NCI-H2227 treated with DMSO at 0.1 percent for 48 hours (cell line): Measurements from ENCODE around the gene FAF2.
"Not testable (repeated sequence)": the region's sequence is repeated elsewhere in the genome, so short reads cannot be mapped to it uniquely, and the experiment has no call there.

Experiments
- DNase-seq: peaks from one replicate; lab custom pipeline; 2025; lab: John Stamatoyannopoulos, UW

FAF2 gene

DNA sequence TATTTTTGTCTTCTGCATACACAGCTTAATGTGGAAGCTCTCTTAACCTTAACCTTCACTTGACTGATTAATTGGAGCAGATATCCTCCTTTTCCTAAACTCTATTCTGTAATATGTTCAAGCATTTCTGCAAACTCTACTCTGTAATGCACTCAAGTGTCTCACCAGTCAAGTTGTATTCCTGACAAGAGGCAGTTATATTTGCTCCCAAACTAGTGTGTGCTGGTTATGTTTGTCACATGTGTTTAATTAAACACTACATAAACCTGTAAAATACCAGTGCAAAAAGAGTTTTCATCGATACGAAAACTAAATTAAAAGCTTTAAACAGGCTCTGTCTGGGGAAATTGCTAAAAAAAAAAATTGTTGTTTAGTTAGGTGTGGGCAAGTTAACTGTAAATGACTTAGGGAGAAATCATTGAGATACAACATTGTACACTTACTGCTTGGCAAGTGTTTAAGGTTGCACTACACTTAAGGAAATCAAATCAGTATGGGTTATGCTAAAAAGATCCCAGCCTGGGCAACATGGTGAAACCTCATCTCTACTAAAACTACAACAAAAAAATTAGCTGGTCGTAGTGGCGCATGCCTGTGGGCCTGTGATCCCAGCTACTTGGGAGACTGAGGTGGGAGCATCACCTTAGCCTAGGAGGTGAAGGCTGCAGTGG, 6.7 kb downstream of the FAF2 start:
- no peak for DNase-seq

DNA sequence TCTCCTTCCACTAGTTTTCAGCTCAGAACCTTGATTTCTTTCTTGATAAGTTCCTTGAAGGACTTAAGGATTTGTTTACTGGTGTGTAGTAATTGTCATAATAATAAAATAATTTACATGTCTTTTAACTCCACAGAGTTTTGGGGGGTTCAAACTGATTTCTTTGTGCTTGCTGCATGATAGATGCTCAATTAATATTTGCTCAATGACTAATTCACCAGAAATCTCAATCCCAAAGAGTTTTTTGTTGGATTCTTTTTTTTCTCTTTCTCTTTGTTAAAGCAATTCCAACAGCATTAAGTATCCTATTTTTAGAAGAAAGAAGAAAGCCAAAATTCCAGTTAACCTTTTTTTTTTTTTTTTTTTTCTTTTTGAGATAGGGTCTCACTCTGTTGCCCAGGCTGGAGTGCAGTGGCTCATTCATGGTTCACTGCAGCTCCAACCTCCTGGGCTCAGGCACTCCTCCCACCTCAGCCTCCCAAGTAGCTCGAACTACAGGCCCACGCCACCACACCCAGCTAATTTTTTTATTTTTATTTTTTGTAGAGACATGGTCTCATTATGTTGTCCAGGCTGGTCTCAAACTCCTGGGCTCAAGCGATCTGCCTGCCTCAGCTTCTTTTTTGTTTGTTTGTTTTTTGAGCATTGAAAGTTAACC, 10.8 kb downstream of the FAF2 start:
- no peak for DNase-seq

DNA sequence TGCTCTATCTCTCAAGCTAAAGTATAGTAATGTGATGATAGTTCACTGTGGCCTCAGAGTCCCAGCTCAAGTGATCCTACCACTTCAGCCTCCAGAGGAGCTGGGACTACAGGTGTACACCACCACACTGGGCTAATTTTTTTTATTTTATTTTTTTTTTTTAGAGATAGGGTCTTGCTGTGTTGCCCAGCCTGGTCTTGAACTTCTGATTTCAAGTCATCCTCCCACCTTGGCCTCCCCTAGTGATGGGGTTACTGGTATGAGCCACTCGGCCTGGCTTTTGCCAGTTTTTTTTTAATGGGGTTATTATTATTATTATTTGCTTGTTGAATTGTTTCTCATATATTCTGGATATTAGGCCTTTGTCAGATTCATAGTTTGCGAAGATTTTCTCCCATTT, 13.2 kb downstream of the FAF2 start:
- no peak for DNase-seq

DNA sequence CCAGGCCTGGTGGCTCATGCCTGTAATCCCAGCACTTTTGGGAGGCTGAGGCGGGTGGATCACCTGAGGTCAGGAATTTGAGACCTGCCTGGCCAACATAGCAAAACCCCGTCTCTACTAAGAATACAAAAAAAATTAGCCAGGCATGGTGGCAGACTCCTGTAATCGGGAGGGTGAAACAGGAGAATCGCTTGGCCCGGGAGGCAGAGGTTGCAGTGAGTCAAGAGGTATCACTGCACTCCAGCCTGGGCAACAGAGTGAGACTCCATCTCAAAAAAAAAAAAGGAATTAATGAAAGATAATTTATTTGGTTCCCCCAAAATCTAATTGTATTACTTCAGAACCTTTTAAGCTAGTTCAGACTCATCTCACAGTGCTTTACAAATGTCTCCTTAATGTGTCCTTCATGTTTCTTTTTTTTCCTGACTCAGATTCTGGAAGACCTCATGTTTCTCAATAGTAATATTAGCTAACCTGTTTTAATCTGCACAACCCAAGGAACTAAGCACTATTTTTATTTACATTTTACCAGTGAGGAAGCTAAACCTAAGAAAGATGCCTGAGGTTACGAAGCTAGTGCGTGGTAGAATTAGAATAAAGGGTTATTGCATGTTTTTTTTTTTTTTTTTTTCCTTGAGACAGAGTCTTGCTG, 15.1 kb downstream of the FAF2 start:
- DNase-seq = no peak

DNA sequence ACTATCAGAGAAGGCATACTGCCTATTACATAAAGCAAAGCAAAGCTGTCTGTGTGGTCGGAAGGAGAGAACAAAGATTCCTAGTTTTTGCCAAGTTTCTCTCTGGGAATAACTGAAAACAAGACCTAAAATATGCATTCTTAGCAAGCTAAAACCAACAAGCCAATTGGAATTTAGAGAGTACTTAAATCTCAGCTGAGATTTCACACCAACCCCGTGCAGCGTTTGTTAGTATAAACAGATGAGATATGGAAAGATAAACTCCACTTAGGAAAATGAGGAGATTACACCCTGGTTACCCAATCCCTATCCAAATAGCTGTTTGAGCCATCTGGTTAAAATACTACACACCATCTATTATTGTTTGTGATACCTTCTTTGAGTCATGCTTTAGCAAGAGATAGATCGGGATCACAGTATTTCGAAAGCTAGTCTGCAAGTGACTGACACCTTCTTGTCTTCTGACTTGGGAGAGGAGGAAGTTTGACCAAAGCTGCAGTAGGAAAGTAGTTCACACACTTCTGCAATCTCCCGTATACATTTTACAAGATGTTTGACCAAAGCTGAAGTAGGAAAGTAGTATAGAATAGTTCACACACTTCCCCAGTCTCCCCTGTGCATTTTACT, 18.2 kb downstream of the FAF2 start:
- no peak for DNase-seq

DNA sequence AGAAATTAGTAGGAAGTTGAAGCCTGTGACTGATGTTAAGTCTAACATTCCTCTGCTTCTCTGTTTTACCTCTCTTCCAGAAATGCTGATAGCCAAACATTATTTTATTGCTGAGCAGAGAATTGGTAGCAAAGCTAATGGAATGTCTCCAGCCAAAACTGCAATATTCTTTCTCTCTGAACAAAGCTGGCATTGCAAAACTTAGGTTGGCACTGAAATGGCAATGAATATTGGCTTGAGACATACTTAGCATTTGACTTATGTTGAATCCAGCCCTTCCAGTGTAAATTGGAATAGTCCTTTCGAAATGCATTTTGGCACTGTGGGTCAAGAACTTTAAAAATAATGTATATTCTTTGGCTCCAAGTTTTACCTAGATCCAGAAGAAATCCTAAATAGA, 21.1 kb downstream of the FAF2 start:
- DNase-seq = no peak

DNA sequence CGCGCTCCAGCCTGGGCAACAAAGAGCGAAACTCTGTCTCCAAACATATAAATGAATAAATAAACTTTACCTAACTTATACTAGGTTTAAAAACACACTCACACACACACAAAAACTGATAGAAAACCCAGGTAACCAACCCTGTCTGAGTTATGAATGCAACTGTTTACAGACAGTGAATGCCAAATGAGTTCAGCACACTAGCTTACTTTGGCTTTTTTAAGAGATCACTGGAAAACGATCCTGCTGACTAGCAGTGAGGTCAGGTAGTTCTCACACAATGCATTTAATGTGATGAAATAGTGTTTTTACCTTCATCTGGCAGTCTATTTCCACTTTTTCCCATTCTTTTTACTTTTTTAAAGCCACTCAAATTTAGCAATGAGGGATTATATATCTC, 22.4 kb downstream of the FAF2 start:
- no peak for DNase-seq

DNA sequence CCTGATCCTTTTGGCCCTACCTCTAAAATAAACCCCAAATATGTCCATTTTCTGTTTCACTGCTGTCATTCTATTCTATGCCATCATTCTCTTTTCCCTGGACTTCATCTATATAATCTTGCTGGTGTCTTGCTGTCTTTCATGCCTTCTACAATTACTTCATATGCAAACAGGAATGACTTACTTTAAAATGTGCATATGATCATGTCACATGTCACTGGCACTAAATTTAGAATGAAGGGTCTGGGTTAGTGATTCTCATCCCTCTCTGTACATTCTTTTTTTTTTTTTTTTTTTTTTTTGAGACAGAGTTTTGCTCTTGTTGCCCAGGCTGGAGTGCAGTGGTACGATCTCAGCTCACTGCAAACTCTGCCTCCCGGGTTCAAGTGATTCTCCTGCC, 22.9 kb downstream of the FAF2 start:
- no peak for DNase-seq

DNA sequence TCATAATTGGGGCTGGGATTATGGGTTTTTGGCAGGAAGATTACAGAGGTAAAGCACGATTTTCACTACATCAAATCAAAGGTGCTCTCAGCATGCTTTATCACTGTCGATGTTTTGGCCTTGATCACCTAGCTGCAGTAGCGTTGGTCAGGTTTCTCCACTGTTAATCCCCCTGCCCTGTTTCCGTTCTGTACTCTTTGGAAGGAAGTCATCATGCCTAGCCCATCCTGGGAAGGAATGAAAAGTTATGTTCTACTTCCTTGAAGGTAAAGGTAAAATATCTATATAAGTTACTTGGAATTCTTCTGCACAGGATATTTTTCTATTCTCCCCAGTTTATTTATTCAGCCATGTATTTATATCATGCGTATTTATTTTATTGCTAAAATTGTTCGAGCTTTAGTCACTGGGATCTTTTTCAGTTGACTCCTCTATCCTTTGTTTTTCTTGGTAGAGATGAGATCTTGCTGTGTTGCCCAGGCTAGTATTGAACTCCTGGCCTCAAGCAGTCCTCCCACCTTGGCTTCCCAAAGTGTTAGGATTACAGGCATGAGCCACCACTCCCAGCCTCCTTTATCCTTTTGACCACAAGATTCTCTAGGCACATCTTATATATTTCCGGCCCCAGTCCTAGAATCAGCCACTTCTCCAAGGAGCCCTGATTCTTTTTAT, 25.3 kb downstream of the FAF2 start:
- no peak for DNase-seq

DNA sequence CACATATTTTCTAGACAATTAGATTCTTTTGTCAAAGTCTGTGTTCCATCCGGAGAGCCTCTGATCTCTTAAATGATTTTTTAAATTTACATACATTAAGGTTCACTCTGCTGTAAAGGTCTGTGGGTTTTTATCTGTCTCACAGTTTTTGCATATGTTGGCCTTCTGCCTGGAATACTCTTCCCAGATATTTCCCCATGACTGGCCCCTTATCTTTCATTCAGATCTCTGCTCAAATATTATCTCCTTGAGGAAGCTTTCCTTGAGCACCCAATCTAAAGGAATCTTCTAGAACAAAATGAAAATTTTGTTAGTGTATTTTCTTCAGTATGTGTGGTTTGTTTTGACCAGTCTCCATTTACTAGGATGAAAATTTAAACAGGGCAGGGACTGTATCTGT, 26.3 kb downstream of the FAF2 start:
- no peak for DNase-seq

DNA sequence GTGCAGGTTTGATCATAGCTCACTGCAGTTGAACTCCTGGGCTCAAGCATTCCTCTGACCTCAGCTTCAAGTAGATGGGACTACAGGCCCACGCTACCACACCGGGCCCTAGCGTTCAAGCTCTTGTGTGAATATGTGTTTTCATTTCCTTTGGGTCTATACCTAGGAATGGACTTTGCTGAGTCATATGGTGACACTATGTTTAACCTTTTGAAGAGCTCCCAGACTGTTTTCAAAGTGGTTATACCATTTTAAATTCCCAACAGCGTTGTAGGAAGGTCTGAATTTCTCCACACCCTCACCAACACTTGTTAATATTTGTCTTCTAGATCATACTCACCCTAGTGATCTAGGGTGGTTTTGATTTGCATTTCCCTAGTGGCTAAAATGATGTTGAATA, 33.5 kb downstream of the FAF2 start:
- no peak for DNase-seq

DNA sequence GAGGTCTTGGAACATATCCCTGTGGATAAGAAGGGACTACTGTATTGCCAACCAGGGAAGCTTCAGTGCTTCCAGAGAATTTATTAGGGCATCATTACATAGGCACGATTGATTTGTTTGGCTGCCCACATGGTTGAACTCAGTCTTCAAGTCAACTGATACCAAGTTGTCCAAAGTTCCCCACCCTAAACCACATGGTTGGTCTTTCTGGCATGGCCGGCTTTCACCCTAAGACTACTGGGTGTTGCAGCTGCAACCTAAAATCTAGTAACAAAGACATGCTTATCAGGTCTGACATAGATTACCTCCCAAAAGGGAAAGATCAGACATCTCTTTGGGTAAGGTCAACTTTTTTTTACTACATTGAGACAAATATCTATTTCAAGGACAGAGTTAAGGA, 37.0 kb downstream of the FAF2 start:
- DNase-seq = no peak

DNA sequence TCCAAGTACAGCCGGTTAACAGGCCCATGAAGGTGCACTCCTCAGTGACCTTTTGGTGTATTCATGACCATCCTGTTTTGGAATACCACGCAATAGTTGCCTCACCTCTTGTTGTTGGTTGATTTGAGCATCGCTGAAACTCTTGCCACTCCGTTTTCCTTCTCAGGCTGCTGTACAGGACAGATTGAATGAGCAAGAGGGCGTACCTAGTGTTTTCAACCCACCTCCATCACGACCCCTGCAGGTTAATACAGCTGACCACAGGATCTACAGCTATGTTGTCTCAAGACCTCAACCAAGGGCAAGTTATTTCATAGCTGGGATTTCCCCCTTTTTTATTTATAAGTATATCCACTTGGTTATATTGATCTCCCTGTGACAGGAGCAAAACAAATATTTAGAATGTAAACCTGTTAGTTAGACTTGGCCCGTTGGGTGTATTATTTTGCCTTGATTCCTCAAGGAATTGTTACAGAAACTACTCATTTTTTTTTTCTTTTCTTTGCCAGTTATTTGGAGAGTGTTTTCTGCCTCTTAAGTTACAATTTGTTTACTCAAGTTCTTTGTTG, 38.1 kb downstream of the FAF2 start:
- no peak for DNase-seq

DNA sequence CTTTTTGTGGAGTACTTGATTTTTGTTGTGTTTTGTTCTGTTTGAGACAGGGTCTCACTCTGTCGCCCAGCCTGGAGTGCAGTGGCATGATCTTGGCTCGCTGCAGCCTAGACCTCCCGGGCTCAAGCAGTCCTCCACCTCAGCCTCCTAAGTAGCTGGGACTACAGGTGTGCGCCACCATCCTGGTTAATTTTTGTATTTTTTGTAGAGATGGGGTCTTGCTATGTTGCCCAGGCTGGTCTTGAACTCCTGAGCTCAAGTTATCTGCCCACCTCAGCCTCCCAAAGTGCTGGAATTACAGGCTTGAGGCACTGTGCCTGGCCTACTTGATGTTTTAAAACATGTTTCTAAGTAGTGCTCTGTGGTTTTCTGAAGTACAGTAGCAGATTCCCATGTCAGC, 39.0 kb downstream of the FAF2 start:
- DNase-seq = not testable (repeated sequence)

DNA sequence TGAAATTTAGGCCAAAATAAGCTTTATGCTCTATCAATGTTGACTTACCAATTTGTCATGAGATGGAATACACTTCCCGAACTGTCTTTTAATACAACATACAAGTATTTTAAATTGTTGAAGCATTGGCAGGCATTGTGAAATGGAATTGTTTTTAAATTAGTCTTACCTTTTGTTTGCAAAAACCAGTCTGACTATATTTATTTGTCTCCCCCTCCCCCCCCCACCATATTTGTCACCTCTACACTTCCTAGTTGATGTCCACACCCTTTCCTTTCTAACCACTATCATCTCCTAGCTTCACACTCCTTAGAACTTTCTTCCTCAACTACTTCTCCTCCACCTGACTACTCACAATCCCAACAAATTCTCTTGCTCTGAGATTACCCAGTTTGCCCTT, 40.9 kb downstream of the FAF2 start:
- DNase-seq = no peak

DNA sequence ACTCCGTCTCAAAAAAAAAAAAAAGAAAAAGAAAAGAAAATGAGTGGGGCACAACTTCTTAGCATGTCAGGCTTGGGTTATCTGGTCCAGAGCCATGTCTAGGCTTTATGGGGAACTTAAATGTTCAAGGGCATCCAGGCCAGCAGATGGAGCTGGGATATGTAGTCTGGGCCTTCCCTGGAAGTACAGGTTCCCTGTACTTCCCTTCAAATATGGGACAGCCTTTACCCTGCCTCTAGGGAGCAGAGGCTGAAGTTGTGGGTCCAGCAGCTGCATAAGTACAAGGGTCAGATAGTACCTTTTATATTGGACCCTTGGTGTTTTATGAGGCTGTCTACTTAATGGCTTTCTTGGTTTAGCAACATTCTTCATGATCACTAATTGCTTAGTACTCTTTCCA, 42.1 kb downstream of the FAF2 start:
- no peak for DNase-seq

DNA sequence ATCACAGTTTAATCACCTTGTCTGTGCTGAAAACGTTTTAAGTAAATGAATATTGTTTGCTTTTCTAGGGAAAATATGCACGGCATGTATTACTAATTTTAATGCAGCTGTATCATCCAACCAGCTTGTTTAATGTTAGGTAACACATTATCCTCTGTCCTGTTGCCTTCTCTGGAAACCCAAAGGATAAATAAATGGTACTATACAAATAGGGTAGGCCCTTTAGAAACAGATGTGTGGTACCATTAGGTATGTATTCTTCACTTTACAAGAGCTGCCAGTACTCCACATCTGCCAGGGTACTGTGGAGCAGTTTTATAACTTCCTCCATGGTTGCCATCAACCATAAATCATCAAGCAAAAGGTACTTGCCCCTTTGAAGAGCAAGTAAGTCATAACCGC, 42.9 kb downstream of the FAF2 start:
- no peak for DNase-seq

DNA sequence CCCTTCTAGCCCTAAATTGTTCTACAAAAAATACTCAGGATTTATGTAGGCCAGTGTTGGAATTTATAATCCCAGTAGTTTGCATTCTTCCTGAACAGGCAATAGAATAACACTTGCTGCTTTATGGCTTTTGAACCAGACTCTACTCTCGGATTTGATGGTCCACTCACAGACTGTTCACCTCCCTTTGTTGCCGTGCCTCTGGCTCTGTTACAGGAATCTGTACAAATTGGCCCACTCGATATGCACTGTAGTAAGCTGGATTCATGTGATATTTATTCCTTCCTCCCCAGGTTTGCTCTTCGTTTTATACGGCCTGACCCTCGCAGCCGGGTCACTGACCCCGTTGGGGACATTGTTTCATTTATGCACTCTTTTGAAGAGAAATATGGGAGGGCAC, 43.7 kb downstream of the FAF2 start:
- no peak for DNase-seq

DNA sequence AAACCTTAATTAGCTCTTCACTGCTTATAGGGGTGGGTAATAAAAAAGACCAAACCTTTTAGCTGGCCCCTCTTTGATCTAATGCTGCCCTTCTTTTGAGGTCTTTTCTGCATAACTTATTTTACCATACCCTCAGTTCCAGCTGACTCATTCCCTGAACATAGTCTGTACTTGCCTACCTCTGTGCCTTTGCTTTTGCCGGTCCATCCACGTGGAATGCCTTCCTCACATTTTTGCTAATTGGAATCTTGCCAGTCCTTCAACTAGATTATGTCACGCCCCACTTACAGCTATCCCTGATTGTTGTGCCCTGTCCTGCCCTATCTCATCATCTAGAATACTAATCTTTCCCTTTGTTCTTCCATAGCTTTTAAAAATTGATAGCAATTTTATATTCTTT, 44.2 kb downstream of the FAF2 start:
- no peak for DNase-seq

DNA sequence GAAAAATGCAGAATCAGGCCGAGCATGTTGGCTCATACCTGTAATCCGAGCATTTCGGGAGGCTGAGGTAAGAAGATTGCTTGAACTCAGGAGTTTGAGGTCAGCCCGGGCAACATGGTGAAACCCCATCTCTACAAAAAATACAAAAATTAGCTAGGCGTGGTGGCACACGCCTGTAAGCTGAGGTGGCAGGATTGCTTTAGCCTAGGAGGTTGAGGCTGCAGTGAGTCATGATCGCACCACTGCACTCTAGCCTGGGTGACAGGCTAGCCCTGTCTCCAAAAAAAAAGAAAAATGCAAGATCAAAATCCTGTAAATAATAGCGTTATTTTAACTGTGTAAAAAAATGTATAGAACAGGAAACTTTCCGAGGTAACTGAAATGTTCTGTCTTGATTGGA, 49.7 kb downstream of the FAF2 start:
- DNase-seq = no peak

DNA sequence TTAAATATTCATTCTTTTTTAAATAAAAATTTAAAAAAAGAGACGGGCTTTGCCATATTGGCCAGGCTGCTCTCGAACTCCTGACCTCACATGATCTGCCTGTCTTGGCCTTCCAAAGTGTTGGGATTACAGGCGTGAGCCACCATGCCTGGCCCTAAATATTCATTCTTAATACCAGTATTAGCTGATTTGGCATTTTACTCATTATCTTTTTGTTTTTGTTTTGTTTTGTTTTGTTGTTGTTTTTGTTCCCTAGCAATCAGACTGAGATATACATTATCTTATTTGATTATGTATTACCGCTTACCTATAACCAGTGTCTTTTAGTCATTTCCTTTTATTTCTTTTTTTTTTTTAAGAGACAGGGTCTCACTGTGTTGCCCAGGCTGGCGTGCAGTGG, 51.1 kb downstream of the FAF2 start:
- DNase-seq = no peak

DNA sequence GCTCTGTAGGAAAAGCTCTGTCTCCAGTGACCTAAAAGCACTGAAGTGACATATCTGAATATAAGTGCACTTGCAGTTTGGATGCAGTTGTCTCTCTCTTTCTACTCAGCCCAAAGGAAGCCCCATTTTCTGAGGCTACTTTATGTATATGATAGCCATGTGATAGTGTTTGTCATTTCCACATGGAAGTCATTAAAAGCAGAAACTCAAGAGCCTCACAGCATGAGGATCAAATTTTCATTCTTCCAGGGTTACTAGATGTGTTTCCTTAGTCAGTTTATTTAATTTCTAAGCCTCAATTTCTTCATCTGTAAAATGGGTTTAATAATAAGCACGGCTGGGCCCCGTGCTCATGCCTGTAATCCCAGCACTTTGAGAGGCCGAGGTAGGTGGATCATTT, 52.3 kb downstream of the FAF2 start:
- no peak for DNase-seq
